HepG2 (cell line): Measurements from ENCODE around the gene TASP1. TPM values are rescaled to one million over a fixed set of nuclear protein-coding genes. Genes with fewer than 3 reads are reported as not detected.

Source experiments
- ATM ChIP-seq: fragments of 450-650 bp; IDR thresholded peaks from 2 replicates; pipeline ENCODE4 v1.7.1; 2017; ENCODE audit warnings: mild to moderate bottlenecking, borderline replicate concordance
- MEIS2 ChIP-seq: sonication (generic); formaldehyde crosslinking; IDR thresholded peaks from 2 replicates; pipeline ENCODE4 v1.9.0; 2021; ENCODE audit warnings: mild to moderate bottlenecking, missing genetic modification reagents
- PAX8 ChIP-seq: sonication (generic); formaldehyde crosslinking; IDR thresholded peaks from 2 replicates; pipeline ENCODE4 v1.8.0; 2022; ENCODE audit warnings: mild to moderate bottlenecking, missing genetic modification reagents, borderline replicate concordance
- PHB2 ChIP-seq: fragments of 450-650 bp; IDR thresholded peaks from 2 replicates; pipeline ENCODE4 v1.6.1; 2018; ENCODE audit not compliant: partially characterized antibody
- PHF20 ChIP-seq: sonication (generic); formaldehyde crosslinking; IDR thresholded peaks from 2 replicates; pipeline ENCODE4 v1.5.0; 2020; ENCODE audit warnings: mild to moderate bottlenecking, missing genetic modification reagents
- POGZ ChIP-seq: sonication (generic); formaldehyde crosslinking; IDR thresholded peaks from 2 replicates; pipeline ENCODE4 v1.4.0; 2020; ENCODE audit warnings: mild to moderate bottlenecking, missing genetic modification reagents
- TFDP1 ChIP-seq: IDR thresholded peaks from 2 replicates; pipeline ENCODE4 v1.6.1; 2016; ENCODE audit warnings: missing compliant biosample characterization, missing genetic modification reagents, borderline replicate concordance
- TFE3 ChIP-seq: IDR thresholded peaks from 2 replicates; pipeline ENCODE4 v1.6.1; 2016
- ZMYM2 ChIP-seq: sonication (generic); formaldehyde crosslinking; IDR thresholded peaks from 2 replicates; pipeline ENCODE4 v1.8.0; 2022; ENCODE audit warnings: mild to moderate bottlenecking, missing genetic modification reagents
- ZNF768 ChIP-seq: sonication (generic); formaldehyde crosslinking; IDR thresholded peaks from 2 replicates; pipeline ENCODE4 v1.4.0; 2020; ENCODE audit warnings: missing genetic modification reagents
- ZSCAN25 ChIP-seq: sonication (generic); formaldehyde crosslinking; IDR thresholded peaks from 2 replicates; pipeline ENCODE4 v1.8.0; 2022; ENCODE audit warnings: mild to moderate bottlenecking, missing genetic modification reagents
- polyA plus RNA-seq, 8 experiments: library from polyadenylated mRNA; depleted of rRNA in 3 of 8; stranded (reverse) in 7 of 8; unstranded in 1 of 8; fragments of >200 nt; fragmentation: Illumina TruSeq in 4 of 8; extraction: Trizol in 4 of 8; gene quantifications; 2 replicates each; pipeline versions ENCODE4 v1.2.1 to v1.2.3, GENCODE V29; 2011 to 2016; ENCODE audit warnings: low read depth in 4 of 8, missing spikeins in 1 of 8, mixed read lengths in 1 of 8; ENCODE audit not compliant: insufficient read depth in 1 of 8
- total RNA-seq, 5 experiments: library from RNA; depleted of rRNA; stranded (reverse); fragments of >200 nt; fragmentation: Illumina TruSeq; extraction: Trizol; gene quantifications; 2 replicates each; pipeline ENCODE4 v1.2.3, GENCODE V29; 2016; ENCODE audit warnings: low read depth in 1 of 5
- TF ChIP-seq, protein P1 (sequence below), 2 experiments: fragments of 450-650 bp in 1 of 2; sonication (generic) in 1 of 2; formaldehyde crosslinking in 1 of 2; IDR thresholded peaks; 2 replicates each; pipeline versions ENCODE4 v1.6.1 to v1.8.0; 2016 to 2022; ENCODE audit warnings: antibody characterized with exemption in 1 of 2, mild to moderate bottlenecking in 1 of 2, missing genetic modification reagents in 1 of 2
- TF ChIP-seq, protein P2 (sequence below): sonication (generic); formaldehyde crosslinking; IDR thresholded peaks from 2 replicates; pipeline ENCODE4 v1.4.0; 2020; ENCODE audit warnings: missing genetic modification reagents
- TF ChIP-seq, protein P3 (sequence below): sonication (generic); formaldehyde crosslinking; IDR thresholded peaks from 2 replicates; pipeline ENCODE4 v1.5.0; 2020; ENCODE audit warnings: mild to moderate bottlenecking, missing genetic modification reagents

TASP1 gene
- total and polyA plus RNA-seq, 2 of the 13 experiments (the other 11 are each of a cell fraction or from before 2014, with no cell fraction given): 10.0 to 25.2 TPM

- peak; percentile 99 for TF ChIP-seq POGZ (CRISPR knock-in tag)
- TF ChIP-seq, protein P1, sequence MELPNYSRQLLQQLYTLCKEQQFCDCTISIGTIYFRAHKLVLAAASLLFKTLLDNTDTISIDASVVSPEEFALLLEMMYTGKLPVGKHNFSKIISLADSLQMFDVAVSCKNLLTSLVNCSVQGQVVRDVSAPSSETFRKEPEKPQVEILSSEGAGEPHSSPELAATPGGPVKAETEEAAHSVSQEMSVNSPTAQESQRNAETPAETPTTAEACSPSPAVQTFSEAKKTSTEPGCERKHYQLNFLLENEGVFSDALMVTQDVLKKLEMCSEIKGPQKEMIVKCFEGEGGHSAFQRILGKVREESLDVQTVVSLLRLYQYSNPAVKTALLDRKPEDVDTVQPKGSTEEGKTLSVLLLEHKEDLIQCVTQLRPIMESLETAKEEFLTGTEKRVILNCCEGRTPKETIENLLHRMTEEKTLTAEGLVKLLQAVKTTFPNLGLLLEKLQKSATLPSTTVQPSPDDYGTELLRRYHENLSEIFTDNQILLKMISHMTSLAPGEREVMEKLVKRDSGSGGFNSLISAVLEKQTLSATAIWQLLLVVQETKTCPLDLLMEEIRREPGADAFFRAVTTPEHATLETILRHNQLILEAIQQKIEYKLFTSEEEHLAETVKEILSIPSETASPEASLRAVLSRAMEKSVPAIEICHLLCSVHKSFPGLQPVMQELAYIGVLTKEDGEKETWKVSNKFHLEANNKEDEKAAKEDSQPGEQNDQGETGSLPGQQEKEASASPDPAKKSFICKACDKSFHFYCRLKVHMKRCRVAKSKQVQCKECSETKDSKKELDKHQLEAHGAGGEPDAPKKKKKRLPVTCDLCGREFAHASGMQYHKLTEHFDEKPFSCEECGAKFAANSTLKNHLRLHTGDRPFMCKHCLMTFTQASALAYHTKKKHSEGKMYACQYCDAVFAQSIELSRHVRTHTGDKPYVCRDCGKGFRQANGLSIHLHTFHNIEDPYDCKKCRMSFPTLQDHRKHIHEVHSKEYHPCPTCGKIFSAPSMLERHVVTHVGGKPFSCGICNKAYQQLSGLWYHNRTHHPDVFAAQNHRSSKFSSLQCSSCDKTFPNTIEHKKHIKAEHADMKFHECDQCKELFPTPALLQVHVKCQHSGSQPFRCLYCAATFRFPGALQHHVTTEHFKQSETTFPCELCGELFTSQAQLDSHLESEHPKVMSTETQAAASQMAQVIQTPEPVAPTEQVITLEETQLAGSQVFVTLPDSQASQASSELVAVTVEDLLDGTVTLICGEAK (IDR thresholded peaks at IDR 0.05): peak; percentile 87
- TF ChIP-seq, protein P1 (CRISPR knock-in tag; IDR thresholded peaks at IDR 0.05): no peak
- 0 out of 2 replicates have a peak, but pooled peaks have one; percentile 50 for TF ChIP-seq TFE3
- TF ChIP-seq MEIS2 (CRISPR knock-in tag): peak; percentile 83; the same call in 1 of the 2 replicates
- TF ChIP-seq ZMYM2 (CRISPR knock-in tag): no peak
- peak; percentile 73; the same call in 1 of the 2 replicates for TF ChIP-seq ZSCAN25 (CRISPR knock-in tag)
- TF ChIP-seq PAX8 (CRISPR knock-in tag): peak; percentile 96; the same call in 1 of the 2 replicates
- peak; percentile 76; the same call in 1 of the 2 replicates for TF ChIP-seq TFDP1
- TF ChIP-seq, protein P2, sequence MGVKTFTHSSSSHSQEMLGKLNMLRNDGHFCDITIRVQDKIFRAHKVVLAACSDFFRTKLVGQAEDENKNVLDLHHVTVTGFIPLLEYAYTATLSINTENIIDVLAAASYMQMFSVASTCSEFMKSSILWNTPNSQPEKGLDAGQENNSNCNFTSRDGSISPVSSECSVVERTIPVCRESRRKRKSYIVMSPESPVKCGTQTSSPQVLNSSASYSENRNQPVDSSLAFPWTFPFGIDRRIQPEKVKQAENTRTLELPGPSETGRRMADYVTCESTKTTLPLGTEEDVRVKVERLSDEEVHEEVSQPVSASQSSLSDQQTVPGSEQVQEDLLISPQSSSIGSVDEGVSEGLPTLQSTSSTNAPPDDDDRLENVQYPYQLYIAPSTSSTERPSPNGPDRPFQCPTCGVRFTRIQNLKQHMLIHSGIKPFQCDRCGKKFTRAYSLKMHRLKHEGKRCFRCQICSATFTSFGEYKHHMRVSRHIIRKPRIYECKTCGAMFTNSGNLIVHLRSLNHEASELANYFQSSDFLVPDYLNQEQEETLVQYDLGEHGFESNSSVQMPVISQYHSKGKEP (CRISPR knock-in tag): no peak; the same call in 1 of the 2 replicates
- TF ChIP-seq ATM: no peak
- TF ChIP-seq, protein P3, sequence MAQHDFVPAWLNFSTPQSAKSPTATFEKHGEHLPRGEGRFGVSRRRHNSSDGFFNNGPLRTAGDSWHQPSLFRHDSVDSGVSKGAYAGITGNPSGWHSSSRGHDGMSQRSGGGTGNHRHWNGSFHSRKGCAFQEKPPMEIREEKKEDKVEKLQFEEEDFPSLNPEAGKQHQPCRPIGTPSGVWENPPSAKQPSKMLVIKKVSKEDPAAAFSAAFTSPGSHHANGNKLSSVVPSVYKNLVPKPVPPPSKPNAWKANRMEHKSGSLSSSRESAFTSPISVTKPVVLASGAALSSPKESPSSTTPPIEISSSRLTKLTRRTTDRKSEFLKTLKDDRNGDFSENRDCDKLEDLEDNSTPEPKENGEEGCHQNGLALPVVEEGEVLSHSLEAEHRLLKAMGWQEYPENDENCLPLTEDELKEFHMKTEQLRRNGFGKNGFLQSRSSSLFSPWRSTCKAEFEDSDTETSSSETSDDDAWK (CRISPR knock-in tag): no peak
- peak; percentile 83; the same call in 1 of the 2 replicates for TF ChIP-seq ZNF768
- peak; percentile 94 for TF ChIP-seq PHF20 (CRISPR knock-in tag)
- no peak for TF ChIP-seq PHB2
Observed at GRCh38 chr20:13638496-13639149, at the start of gene TASP1 (continued).
